ENCODE results near the gene GPC6. TPM values are rescaled to one million over a fixed set of nuclear protein-coding genes. Genes with fewer than 3 reads are reported as not detected.

The GPC6 gene
- total RNA-seq, 1 experiment from 2014 or later = not detected

GRCh38 chr13:93811738-93812112, 585.1 kb downstream of the GPC6 start:
- intact Hi-C loops (cut with micrococcal nuclease; ENCODE audit: unreplicated experiment) = no loop called here
- H3K27me3 Mint-ChIP-seq (ENCODE audit: unreplicated experiment) = no peaks in the 10 kb centered on the region
- peaks cover 2% of the 10 kb centered on the region for H3K9me3 Mint-ChIP-seq (ENCODE audit: low read depth, unreplicated experiment)
- H3K36me3 Mint-ChIP-seq (ENCODE audit: insufficient read depth, unreplicated experiment) = no peaks in the 10 kb centered on the region
- DNase-seq = no peak
- H3K4me3 Mint-ChIP-seq (ENCODE audit: low read depth, unreplicated experiment) = no peak overlapping the region
- CTCF ChIA-PET = no interaction called here
- no TSS peak for BruUV-seq (replicated peaks)
- no peak overlapping the region for H3K27ac Mint-ChIP-seq (ENCODE audit: unreplicated experiment)
- TF ChIP-seq, protein P1, sequence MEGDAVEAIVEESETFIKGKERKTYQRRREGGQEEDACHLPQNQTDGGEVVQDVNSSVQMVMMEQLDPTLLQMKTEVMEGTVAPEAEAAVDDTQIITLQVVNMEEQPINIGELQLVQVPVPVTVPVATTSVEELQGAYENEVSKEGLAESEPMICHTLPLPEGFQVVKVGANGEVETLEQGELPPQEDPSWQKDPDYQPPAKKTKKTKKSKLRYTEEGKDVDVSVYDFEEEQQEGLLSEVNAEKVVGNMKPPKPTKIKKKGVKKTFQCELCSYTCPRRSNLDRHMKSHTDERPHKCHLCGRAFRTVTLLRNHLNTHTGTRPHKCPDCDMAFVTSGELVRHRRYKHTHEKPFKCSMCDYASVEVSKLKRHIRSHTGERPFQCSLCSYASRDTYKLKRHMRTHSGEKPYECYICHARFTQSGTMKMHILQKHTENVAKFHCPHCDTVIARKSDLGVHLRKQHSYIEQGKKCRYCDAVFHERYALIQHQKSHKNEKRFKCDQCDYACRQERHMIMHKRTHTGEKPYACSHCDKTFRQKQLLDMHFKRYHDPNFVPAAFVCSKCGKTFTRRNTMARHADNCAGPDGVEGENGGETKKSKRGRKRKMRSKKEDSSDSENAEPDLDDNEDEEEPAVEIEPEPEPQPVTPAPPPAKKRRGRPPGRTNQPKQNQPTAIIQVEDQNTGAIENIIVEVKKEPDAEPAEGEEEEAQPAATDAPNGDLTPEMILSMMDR (IDR thresholded peaks at IDR 0.05; ENCODE audit: unreplicated experiment) = no peak
- no peaks in the 10 kb centered on the region for H3K4me1 Mint-ChIP-seq (ENCODE audit: low read depth, unreplicated experiment)

DNA sequence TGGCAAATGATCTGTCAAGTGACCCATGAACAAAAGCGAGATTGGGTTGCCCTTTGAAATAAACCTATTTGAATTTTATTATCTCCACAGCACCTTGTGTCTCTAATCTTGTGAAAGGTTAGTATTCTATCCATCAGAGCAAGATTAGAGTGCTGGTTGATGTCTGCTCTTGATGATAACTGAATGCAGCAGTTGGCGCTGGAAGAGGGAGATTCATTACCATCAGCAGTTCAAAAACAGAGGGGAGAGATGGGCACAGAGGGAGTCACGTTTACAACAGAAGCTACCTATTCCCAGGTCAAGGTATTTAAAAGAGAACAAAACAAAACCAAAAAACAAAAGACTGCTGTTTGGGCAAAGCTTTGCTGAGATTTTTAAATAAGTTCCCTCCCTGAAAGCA, 588.1 kb downstream of the GPC6 start:
- Mint-ChIP-seq H3K9me3 (ENCODE audit: low read depth, unreplicated experiment) (no peaks in the 10 kb centered on the region), H3K36me3 (ENCODE audit: insufficient read depth, unreplicated experiment) (no peaks in the 10 kb centered on the region), H3K27me3 (ENCODE audit: unreplicated experiment) (no peaks in the 10 kb centered on the region), H3K27ac (ENCODE audit: unreplicated experiment) (no peak overlapping the region), H3K4me3 (ENCODE audit: low read depth, unreplicated experiment) (no peak overlapping the region), H3K4me1 (ENCODE audit: low read depth, unreplicated experiment) (no peaks in the 10 kb centered on the region)
- CTCF ChIA-PET = no interaction called here
- TF ChIP-seq, protein P1 (IDR thresholded peaks at IDR 0.05; ENCODE audit: unreplicated experiment) = no peak
- BruUV-seq (replicated peaks) = no TSS peak
- intact Hi-C loops (cut with micrococcal nuclease; ENCODE audit: unreplicated experiment) = no loop called here
- DNase-seq = no peak

GRCh38 chr13:93818345-93818744, 591.7 kb downstream of the GPC6 start:
- H3K27ac Mint-ChIP-seq (ENCODE audit: unreplicated experiment) = no peak overlapping the region
- H3K4me3 Mint-ChIP-seq (ENCODE audit: low read depth, unreplicated experiment) = no peak overlapping the region
- H3K36me3 Mint-ChIP-seq (ENCODE audit: insufficient read depth, unreplicated experiment) = no peaks in the 10 kb centered on the region
- H3K4me1 Mint-ChIP-seq (ENCODE audit: low read depth, unreplicated experiment) = no peaks in the 10 kb centered on the region
- no peaks in the 10 kb centered on the region for H3K27me3 Mint-ChIP-seq (ENCODE audit: unreplicated experiment)
- intact Hi-C loops (cut with micrococcal nuclease; ENCODE audit: unreplicated experiment) = no loop called here
- DNase-seq = no peak
- CTCF ChIA-PET = no interaction called here
- H3K9me3 Mint-ChIP-seq (ENCODE audit: low read depth, unreplicated experiment) = no peaks in the 10 kb centered on the region
- TF ChIP-seq, protein P1 (IDR thresholded peaks at IDR 0.05; ENCODE audit: unreplicated experiment) = no peak
- no TSS peak for BruUV-seq (replicated peaks)

GRCh38 chr13:93819331-93819890, 592.8 kb downstream of the GPC6 start:
- CTCF ChIA-PET = no interaction called here
- intact Hi-C loops (cut with micrococcal nuclease; ENCODE audit: unreplicated experiment) = no loop called here
- no peak for DNase-seq

More at GRCh38 chr13:93819331-93819890, 592.8 kb downstream of the GPC6 start:
- Mint-ChIP-seq H3K4me3 (ENCODE audit: low read depth, unreplicated experiment) (no peak overlapping the region), H3K27me3 (ENCODE audit: unreplicated experiment) (no peaks in the 10 kb centered on the region), H3K9me3 (ENCODE audit: low read depth, unreplicated experiment) (no peaks in the 10 kb centered on the region), H3K27ac (ENCODE audit: unreplicated experiment) (no peak overlapping the region), H3K36me3 (ENCODE audit: insufficient read depth, unreplicated experiment) (no peaks in the 10 kb centered on the region), H3K4me1 (ENCODE audit: low read depth, unreplicated experiment) (no peaks in the 10 kb centered on the region)
- TF ChIP-seq, protein P1 (IDR thresholded peaks at IDR 0.05; ENCODE audit: unreplicated experiment) = no peak
- BruUV-seq (replicated peaks) = no TSS peak

All from Calu3 (cell line).